Measurements from ENCODE around the gene PIGU. TPM values are rescaled to one million over a fixed set of nuclear protein-coding genes. Genes with fewer than 3 reads are reported as not detected.

The PIGU gene
- total RNA-seq (20.3 and 23.3 TPM in 2 replicates), polyA plus RNA-seq (81.8 and 82.2 TPM in 2 replicates), polyA minus RNA-seq (87.5 and 93.2 TPM in 2 replicates), Bru-seq, nascent RNA (percentile 60 among the genes with signal in this experiment), BruChase-seq, experiment 1, labeled RNA remaining after a 6-hour chase (percentile 57 among the genes with signal in this experiment), BruChase-seq, experiment 2, labeled RNA remaining after a 2-hour chase (percentile 59 among the genes with signal in this experiment)
- polyA plus RNA-seq (2011; cell fraction: cytosol; rRNA removed), result 41.0 and 44.8 TPM in 2 replicates
- 26.5 and 32.9 TPM in 2 replicates for polyA plus RNA-seq (2011; cell fraction: nucleus; rRNA removed)
- 23.4 and 24.9 TPM in 2 replicates for polyA plus RNA-seq (2012)
- polyA minus RNA-seq (2011; cell fraction: cytosol; rRNA and poly(A)+ RNA removed), result 30.0 TPM
- 16.3 and 38.1 TPM in 2 replicates for polyA minus RNA-seq (2011; cell fraction: nucleus; rRNA and poly(A)+ RNA removed)
- long read RNA-seq, transcript PIGU-201 (12 exons, 1,632 nt), result major isoform, 51 of 76 reads
- long read RNA-seq, partial matches to known transcripts, result 3 of 76 reads
- long read RNA-seq, other reads (novel, unspliced or antisense), result 20 of 76 reads

- Histone ChIP-seq H2AFZ (ENCODE audit: low read depth, low read length) (peak within 1 kb of the TSS; percentile 93), H3K4me1 (ENCODE audit: control insufficient read depth, extremely low read depth, insufficient read depth, low read length) (peaks cover 4% of the 10 kb centered on the region), H3K27ac (ENCODE audit: insufficient read depth, low read depth, low read length) (peak within 1 kb of the TSS; percentile 25), H3K9ac (replicated peaks; ENCODE audit: extremely low read depth, insufficient read depth, low read length) (peak within 1 kb of the TSS; percentile 73), H4K20me1 (replicated peaks; ENCODE audit: control insufficient read depth, extremely low read depth, insufficient read depth, low read length) (no peaks in the 10 kb centered on the region), H3K4me3 (replicated peaks in 1 of 3; ENCODE audit: insufficient read depth in 1 of 3, low read depth in 1 of 3, low read length in 3 of 3) (peak within 1 kb of the TSS; percentile 74 to 86 (median 79)), H3K79me2 (ENCODE audit: control insufficient read depth, insufficient read depth, low read length) (peaks cover 5% of the 10 kb centered on the region), H3K9me3 (replicated peaks; ENCODE audit: control insufficient read depth, insufficient read depth, low read length) (no peaks in the 10 kb centered on the region), H3K4me2 (ENCODE audit: insufficient read depth, low read length) (peak within 1 kb of the TSS; percentile 83), H3K27me3 (ENCODE audit: control insufficient read depth in 2 of 2, insufficient read depth in 2 of 2, low read length in 2 of 2) (no peaks in the 10 kb centered on the region), H3K9me1 (replicated peaks; ENCODE audit: control insufficient read depth, extremely low read depth, insufficient read depth, low read length) (no peaks in the 10 kb centered on the region), H3K36me3 (ENCODE audit: control insufficient read depth in 2 of 2, extremely low read depth in 1 of 2, insufficient read depth in 2 of 2, low read length in 2 of 2) (no peaks in the 10 kb centered on the region)
- CTCF ChIA-PET, result interaction anchor here (0.7 to 1.5 kb wide), 5 partner anchors 20 to 94 kb away, joined by 3 to 7 read pairs (median 3); partner anchors contain the start of gene TP53INP2
- dilution Hi-C loops (cut with MboI; ENCODE audit: extremely low pct_ligation_motif_present, low sequenced_read_pairs) (no loop called here), intact Hi-C loops (cut with micrococcal nuclease) (loop anchor here (1.0 kb wide), 1 partner anchor 27 kb away; the partner anchor contains the start of gene TP53INP2)
- no TSS peak for BruUV-seq (replicated peaks)
- TF ChIP-seq FOS (IDR thresholded peaks at IDR 0.05; ENCODE audit: borderline replicate concordance, insufficient read depth, low read length) (no peak), EZH2 (IDR thresholded peaks at IDR 0.05; ENCODE audit: borderline replicate concordance, low read depth, low read length, severe bottlenecking) (no peak), CTCF (IDR thresholded peaks at IDR 0.05; ENCODE audit: extremely low read depth in 1 of 2, insufficient read depth in 1 of 2, low read depth in 1 of 2, low read length in 2 of 2) (peak in 1 of 2 donors; percentile 18), MYC (IDR thresholded peaks at IDR 0.05; ENCODE audit: low read depth, low read length) (peak; percentile 11), POLR2AphosphoS5 (IDR thresholded peaks at IDR 0.05; ENCODE audit: insufficient read depth, low read depth, low read length) (peak; percentile 64), GATA2 (IDR thresholded peaks at IDR 0.05; ENCODE audit: insufficient read depth, insufficient read length, low read depth, low read length) (no peak), POLR2A (IDR thresholded peaks at IDR 0.05; ENCODE audit: low read depth, low read length) (peak; percentile 47), MAX (IDR thresholded peaks at IDR 0.05; ENCODE audit: insufficient read depth, insufficient read length) (no peak), JUN (IDR thresholded peaks at IDR 0.05; ENCODE audit: borderline replicate concordance, insufficient read depth, insufficient read length, low read depth) (no peak)
- DNase-seq (ENCODE audit: low read depth, low spot score) (peak; percentile 97), FAIRE-seq (peak; percentile 91)
- POLR2A ChIA-PET, result interaction anchor here (0.6 kb wide), 1 partner anchor 24 kb away, joined by 3 read pairs; no protein-coding TSS in a partner anchor
These were observed at the start of gene PIGU for GRCh38 chr20:34676642-34677373. Gene PIGU, minus strand, starts transcription at chr20:34677092. Its CDS starts 7 bp downstream, at chr20:34677085.

Measured in endothelial cell of umbilical vein (primary cell).